Adipocyte (in vitro differentiated cells): Measurements from ENCODE around the gene ATP2C2.

ENCODE experiments used
- DNase-seq: peaks from one replicate; pipeline ENCODE4 v3.0.0-alpha.2; 2015; ENCODE audit warnings: low read depth
- H3K27me3 ChIP-seq: replicated peaks from 2 replicates; pipeline ENCODE4 v1.7.0; 2013; ENCODE audit warnings: mild to moderate bottlenecking, low read length, moderate library complexity; ENCODE audit not compliant: control insufficient read depth, insufficient read depth
- H3K36me3 ChIP-seq: 2 replicates; pipeline ENCODE4 v1.7.0; 2013; ENCODE audit warnings: low read length, mild to moderate bottlenecking, moderate library complexity; ENCODE audit not compliant: control insufficient read depth, insufficient read depth, severe bottlenecking
- H3K4me1 ChIP-seq: 2 replicates; pipeline ENCODE4 v1.7.0; 2013; ENCODE audit warnings: mild to moderate bottlenecking, low read length, moderate library complexity; ENCODE audit not compliant: control insufficient read depth, insufficient read depth
- H3K4me3 ChIP-seq: 2 replicates; pipeline ENCODE4 v1.7.0; 2013; ENCODE audit warnings: mild to moderate bottlenecking, low read length, moderate library complexity
- H3K9ac ChIP-seq: 2 replicates; pipeline ENCODE4 v1.7.0; 2013; ENCODE audit warnings: mild to moderate bottlenecking, low read length, moderate library complexity
- H3K9me3 ChIP-seq: 2 replicates; pipeline ENCODE4 v1.7.0; 2013; ENCODE audit warnings: mild to moderate bottlenecking, low read length, moderate library complexity; ENCODE audit not compliant: control insufficient read depth

Gene ATP2C2

DNA sequence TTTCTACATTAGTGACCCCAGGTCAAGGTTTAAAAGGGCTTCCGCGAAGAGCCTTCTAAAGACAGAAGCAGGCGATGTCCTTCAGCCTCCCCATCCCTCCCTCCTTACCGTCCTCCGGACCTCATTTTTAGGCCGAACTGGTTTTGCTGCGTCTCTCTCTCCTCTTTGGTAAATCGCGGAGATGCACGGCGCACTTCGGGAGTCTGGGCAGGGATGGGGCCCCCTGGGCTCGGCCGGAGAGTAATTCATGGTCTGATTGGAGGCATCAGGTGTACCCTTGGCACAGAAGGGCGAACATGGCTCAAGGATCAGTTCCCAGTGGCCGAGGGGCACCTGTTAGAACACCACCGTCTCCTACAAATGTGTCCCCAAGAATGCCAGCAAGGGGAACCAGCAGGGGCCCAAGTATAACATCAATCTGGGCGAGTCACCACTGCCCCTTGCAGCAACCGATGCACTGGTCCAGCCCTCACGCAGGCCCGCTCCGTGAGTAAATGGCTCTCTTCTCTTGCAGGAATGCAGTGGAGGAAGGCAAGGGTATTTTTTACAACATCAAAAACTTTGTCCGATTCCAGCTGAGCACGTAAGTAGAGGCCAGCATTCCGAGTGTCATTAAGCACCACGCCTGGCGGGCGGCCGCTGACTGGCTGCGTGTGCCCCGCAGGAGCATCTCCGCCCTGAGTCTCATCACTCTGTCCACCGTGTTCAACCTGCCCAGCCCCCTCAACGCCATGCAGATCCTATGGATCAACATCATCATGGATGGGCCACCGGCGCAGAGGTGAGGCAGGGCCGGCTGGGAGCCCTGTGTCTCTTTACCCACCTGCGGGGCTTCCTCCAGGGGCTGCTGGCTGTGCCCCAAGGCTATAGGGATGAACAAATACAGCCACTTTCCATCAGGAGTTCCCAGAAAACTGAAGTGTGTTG, 90.5 kb downstream of the ATP2C2 start:
- no peak overlapping the region for H3K9ac ChIP-seq
- no peak for DNase-seq
- H3K36me3 ChIP-seq: no peaks in the 10 kb centered on the region
- H3K4me1 ChIP-seq: peaks cover 6% of the 10 kb centered on the region
- H3K9me3 ChIP-seq: no peaks in the 10 kb centered on the region
- H3K27me3 ChIP-seq: no peaks in the 10 kb centered on the region
- no peak overlapping the region for H3K4me3 ChIP-seq

DNA sequence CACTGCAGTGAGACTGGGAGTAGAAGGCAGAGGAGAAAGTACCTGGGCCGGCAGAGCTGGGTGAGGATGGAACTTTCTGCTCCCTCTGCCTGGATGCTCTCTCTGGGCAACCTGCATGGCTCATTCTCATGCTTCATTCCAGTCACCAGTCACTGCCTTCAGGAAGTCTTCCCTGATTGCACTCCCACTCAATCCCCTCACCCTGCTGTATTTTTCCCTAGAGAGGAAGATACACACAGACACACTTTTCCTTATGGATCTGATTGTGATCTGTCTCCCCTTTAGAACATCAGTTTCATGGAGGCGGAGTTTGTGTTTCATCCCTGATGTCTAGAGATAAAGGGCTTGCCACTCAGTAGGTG, 91.2 kb downstream of the ATP2C2 start:
- H3K9ac ChIP-seq: no peak overlapping the region
- H3K4me3 ChIP-seq: no peak overlapping the region
- peaks cover 6% of the 10 kb centered on the region for H3K4me1 ChIP-seq
- no peaks in the 10 kb centered on the region for H3K36me3 ChIP-seq
- no peaks in the 10 kb centered on the region for H3K9me3 ChIP-seq
- DNase-seq: no peak
- H3K27me3 ChIP-seq: no peaks in the 10 kb centered on the region

DNA sequence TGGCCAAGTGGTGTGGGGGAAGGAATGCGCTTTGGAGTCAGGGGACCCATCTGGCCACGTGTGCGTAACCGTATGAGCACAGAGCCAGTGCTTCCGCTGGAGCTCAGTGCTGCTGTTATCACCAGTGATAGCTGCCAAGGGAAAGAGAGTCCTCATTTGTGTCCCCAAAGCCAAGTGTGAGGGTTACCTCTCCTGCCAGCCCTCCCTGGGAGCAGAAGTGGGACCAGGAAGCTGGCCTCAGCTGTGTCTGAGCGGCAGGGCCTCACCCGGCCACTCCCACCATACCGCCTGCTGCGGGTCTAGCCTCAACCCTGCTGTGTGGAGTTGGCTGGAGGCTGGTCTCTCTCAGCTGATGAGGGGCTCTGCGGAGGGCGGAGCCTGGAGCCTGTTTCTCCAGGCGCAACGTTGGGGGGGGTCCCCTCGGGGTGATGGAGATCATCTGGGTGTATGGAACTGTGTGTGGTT, 91.6 kb downstream of the ATP2C2 start:
- no peak for DNase-seq
- Histone ChIP-seq H3K27me3 (no peaks in the 10 kb centered on the region), H3K36me3 (no peaks in the 10 kb centered on the region), H3K9me3 (no peaks in the 10 kb centered on the region), H3K4me3 (no peak overlapping the region), H3K4me1 (peaks cover 6% of the 10 kb centered on the region), H3K9ac (no peak overlapping the region)

DNA sequence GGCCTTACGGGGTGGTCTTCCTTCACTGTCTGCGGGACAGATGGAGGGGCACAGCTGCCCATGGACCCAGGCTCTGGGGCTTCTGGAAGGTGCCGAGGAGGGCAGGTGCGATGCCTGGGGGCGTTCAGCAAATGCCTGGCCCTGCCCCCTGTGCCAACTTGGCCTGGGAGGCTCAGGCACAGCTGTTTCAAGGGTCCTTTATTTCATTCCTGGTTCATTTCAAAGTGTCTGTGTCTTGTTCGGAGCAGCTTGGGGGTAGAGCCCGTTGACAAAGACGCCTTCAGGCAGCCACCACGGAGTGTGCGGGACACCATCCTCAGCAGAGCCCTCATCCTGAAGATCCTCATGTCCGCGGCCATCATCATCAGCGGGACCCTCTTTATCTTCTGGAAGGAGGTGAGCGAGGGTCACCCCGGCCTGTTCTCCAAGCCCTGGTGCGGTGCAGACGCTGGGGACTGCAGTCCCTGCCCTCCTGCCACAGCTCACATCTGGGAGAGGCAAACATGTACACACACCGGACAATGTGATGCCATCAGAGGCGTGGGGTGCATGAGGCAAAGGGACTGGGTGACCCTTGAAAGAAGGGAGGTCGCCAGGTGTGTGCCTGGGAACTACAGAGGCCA, 92.2 kb downstream of the ATP2C2 start:
- DNase-seq: no peak
- H3K4me3 ChIP-seq: no peak overlapping the region
- H3K9me3 ChIP-seq: no peaks in the 10 kb centered on the region
- H3K4me1 ChIP-seq: peaks cover 6% of the 10 kb centered on the region
- no peaks in the 10 kb centered on the region for H3K27me3 ChIP-seq
- H3K9ac ChIP-seq: no peak overlapping the region
- no peaks in the 10 kb centered on the region for H3K36me3 ChIP-seq

DNA sequence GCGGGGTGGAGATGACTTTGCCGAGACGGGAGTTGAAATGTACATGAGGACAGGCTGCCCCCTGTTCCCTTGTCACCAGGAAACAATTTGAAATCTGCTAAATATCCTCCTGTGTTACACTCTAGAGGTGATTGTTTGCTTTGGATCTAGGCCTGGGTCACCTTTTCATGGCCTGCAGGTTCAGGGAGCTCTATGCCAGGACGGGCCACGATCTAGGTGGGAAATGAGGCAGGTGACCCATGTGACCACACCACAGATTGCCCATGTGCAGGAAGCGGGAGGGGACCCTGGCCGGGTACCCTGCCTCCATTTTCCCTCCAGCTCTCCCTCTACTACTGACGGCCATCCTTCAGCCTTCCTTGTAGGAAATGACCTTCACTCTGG, 92.7 kb downstream of the ATP2C2 start:
- H3K36me3 ChIP-seq: peaks cover under 1% of the 10 kb centered on the region
- peaks cover 6% of the 10 kb centered on the region for H3K4me1 ChIP-seq
- H3K9me3 ChIP-seq: no peaks in the 10 kb centered on the region
- no peak overlapping the region for H3K9ac ChIP-seq
- DNase-seq: no peak
- H3K4me3 ChIP-seq: no peak overlapping the region
- no peaks in the 10 kb centered on the region for H3K27me3 ChIP-seq

DNA sequence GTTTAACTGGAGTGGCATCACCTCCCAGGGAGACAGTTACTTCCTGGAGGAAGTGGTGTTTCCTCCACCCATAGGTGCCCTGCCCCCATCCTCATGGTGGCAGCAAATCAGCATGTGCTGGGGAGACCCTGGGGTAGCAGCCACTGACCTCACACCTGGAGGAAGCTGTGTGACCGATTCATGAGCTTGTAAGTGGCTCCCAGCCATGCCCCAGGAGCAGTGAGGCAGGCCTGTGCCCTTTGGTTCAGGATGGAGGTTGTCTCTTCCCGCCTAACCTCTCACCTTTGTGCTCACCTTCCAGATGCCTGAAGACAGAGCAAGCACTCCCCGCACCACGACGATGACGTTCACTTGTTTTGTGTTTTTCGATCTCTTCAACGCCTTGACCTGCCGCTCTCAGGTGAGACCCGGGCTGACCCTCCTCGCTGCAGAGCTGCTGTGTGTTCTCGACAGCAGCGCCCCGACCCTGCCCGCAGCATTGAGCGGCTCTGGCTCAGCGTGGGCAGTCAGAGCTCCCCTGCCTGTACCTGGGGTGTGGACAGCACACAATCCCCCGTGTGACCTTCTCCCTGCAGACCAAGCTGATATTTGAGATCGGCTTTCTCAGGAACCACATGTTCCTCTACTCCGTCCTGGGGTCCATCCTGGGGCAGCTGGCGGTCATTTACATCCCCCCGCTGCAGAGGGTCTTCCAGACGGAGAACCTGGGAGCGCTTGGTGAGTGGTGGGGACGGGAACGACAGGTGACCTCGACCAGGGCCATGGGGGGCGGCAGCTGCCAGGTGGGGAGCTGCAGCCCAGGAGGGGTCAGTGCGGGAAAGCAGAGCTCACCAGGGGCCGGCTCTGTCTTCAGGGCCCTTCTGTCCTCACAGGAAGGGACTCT, 93.3 kb downstream of the ATP2C2 start:
- H3K27me3 ChIP-seq: no peaks in the 10 kb centered on the region
- DNase-seq: no peak
- H3K4me3 ChIP-seq: no peak overlapping the region
- H3K9ac ChIP-seq: no peak overlapping the region
- peaks cover 3% of the 10 kb centered on the region for H3K9me3 ChIP-seq
- peaks cover 7% of the 10 kb centered on the region for H3K36me3 ChIP-seq
- peaks cover 6% of the 10 kb centered on the region for H3K4me1 ChIP-seq

DNA sequence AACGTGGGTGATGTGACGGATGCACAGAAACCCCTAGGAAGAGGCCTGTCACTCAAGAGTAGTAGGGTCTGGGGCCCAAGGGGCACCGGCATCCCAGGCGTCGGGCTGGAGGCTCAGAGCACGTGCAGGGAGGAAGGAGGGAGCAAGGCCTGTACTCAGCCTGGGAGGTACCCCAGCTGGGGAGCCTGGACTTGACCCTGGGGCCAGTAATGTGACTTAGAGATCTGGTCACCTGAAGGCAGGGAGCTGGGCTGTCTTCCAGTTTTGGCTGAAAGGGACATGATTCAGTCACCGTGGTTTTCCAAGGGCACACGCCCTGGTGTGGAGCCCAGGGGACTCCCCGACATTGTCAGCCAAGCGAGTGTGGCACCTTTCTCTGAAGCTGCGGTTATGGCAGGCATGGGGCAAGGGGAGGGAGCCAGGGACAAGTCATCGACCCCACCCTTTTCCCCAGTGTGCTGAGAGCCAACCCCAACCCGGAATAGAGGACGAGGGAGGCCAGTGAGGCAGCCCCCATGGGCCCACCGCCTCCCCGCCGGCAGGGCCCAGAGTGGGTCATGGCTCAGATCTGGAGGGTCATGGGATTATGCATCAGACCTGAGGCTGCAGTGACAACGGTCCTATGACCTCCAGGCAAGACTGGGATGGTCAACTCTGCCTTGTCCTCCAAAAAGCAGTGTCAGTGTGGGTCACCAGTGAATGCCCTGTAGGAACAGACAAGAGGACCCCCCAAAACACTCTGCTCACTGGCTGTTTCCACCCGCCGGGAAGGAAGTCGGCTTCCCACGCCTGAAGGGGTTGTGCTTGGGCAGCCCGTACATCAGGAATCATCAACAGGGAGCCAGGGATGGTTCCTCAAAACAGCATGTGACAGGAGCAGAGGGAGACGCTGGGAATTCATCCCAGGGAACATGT, 94.2 kb downstream of the ATP2C2 start:
- Histone ChIP-seq H3K9ac (no peak overlapping the region), H3K4me3 (no peak overlapping the region), H3K27me3 (no peaks in the 10 kb centered on the region), H3K9me3 (peaks cover 12% of the 10 kb centered on the region), H3K36me3 (peaks cover 16% of the 10 kb centered on the region), H3K4me1 (peaks cover 6% of the 10 kb centered on the region)
- no peak for DNase-seq

DNA sequence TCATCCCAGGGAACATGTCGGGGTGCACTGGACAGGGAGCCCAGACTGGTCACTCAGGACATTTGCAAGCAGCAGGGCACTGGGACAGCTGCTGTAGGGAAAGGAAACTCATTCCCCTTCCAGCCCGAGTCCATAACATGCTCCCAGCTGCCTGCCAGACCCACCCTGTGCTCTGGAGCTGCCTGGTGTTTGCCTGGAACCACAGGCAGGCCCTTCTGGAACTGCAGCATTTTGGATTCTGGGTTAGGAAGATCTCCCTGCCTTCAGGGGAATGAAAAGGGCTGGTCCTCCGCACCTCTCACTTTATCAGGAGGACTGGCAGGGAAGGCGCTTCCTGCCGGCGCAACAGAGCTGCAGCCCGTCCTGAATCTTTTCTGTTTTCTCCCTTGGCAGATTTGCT, 94.9 kb downstream of the ATP2C2 start:
- Histone ChIP-seq H3K36me3 (peaks cover 23% of the 10 kb centered on the region), H3K4me1 (peaks cover 6% of the 10 kb centered on the region), H3K4me3 (no peak overlapping the region), H3K27me3 (no peaks in the 10 kb centered on the region), H3K9me3 (peaks cover 16% of the 10 kb centered on the region), H3K9ac (no peak overlapping the region)
- no peak for DNase-seq

DNA sequence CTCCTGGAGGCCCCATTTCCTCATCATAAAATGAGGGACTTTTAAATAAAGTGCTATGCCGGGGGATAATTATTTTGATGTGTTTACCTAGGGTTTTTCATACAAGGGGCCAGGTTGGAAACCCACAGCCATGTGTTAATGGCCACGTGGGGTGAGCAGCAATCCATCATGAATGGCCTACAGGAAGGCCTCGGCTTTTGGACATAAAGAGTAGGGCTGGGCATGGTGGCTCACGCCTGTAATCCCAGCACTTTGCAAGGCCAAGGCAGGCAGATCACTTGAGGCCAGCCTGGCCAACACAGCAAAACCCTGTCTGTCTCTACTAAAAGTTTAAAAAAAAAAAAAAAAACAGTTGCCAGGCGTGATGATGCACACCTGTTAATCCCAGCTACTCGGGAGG, 95.8 kb downstream of the ATP2C2 start:
- H3K9me3 ChIP-seq: peaks cover 16% of the 10 kb centered on the region
- H3K27me3 ChIP-seq: no peaks in the 10 kb centered on the region
- no peak overlapping the region for H3K4me3 ChIP-seq
- peaks cover 6% of the 10 kb centered on the region for H3K4me1 ChIP-seq
- H3K36me3 ChIP-seq: peaks cover 24% of the 10 kb centered on the region
- no peak overlapping the region for H3K9ac ChIP-seq
- DNase-seq: no peak

DNA sequence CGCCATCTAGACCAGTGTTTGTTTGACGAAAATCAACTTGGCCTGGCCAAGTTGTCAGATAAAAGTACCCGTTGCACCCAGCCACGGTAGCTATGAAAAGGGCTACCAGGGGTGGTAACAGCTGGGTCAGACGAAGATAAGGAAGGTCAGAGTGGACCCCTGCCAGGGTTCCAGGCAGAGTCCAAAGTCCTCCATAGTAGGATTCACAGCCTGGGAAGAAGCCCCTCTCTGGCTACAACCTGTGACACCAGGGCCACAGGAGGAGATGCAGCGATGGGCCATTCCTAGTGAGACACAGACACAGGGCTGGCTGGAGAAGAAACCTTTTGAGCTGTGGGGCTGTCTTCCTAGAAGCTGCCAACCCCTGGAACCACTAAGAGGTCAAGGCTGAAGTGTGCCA, 96.8 kb downstream of the ATP2C2 start:
- H3K4me1 ChIP-seq: peaks cover 6% of the 10 kb centered on the region
- DNase-seq: no peak
- no peaks in the 10 kb centered on the region for H3K27me3 ChIP-seq
- no peak overlapping the region for H3K9ac ChIP-seq
- H3K36me3 ChIP-seq: peaks cover 24% of the 10 kb centered on the region
- H3K4me3 ChIP-seq: no peak overlapping the region
- peaks cover 16% of the 10 kb centered on the region for H3K9me3 ChIP-seq
